Inflammatory macrophage treated with lipopolysaccharide for 1 hour (primary cell): Measurements from ENCODE around the gene KRTAP4-8.
A peak's percentile ranks its signal among the peaks of the same experiment; 100 is the strongest.
"Not testable (repeated sequence)": the region's sequence is repeated elsewhere in the genome, so short reads cannot be mapped to it uniquely, and the experiment has no call there.

ENCODE experiments used
- DNase-seq, 2 donors: peaks; one replicate each; pipeline ENCODE4 v3.0.0-alpha.2; 2020 to 2022

KRTAP4-8 gene

DNA sequence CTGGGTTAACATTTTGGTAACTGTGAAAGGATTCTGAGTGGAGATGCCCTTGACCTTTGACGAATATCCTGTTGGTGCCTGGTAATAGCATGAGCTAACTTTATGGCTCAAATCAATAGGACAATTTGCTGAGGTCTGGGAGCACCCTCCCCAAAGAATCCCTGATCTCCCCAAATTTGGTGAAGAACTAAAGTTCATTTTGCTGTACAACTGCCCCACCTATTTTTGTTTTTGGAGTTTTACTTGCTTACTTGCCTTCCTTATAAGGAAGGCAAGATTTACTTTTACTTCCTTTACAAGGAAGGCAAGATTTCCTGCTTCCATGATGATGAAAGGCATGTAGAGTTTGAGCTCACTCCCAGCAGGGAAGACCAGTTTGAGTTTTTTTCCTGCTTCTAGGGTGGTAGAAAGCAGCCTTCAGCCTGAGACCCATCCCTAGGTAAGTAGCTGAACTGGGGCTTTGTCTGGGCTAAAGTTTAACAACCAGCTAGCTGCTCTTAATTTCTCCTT is 10.1 kb upstream of the KRTAP4-8 start:
- DNase-seq: no peak

GRCh38 chr17:41105347-41105746 is 7.4 kb upstream of the KRTAP4-8 start, which contains the start of gene KRTAP4-9:
TSS of gene KRTAP4-9 (plus strand) at chr17:41105389. CDS start at chr17:41105389, 0 bp downstream.
- DNase-seq: not testable (repeated sequence)

DNA sequence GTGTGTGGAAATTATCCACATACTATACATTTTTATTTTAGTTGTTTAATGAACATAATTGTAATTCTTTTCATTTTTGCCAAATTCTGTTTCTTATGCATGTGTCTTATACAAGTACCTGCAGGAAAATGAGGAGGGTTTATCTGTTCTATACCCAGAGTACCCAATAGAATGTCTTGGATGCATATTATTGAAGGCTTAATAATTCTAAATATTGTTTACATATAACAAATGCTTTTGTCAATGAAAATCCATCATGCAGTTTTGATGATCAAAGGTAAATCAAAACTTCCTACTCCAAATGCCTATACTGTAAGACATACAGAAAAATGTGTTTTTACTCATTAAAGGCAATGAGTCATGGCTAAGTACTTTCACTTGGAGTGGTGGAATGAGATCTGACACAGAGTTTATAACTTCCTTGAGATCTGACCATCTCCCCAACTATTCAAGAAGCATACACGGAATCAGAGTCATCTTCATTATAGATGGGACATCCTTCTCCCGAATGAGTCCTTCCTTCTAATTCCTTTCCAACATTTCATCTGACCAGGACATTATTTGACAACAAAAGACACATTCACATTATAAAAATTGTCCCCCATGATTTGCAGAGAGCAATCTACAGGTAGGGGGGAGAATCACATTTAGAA is 6.6 kb upstream of the KRTAP4-8 start:
- DNase-seq: not testable (repeated sequence)

DNA sequence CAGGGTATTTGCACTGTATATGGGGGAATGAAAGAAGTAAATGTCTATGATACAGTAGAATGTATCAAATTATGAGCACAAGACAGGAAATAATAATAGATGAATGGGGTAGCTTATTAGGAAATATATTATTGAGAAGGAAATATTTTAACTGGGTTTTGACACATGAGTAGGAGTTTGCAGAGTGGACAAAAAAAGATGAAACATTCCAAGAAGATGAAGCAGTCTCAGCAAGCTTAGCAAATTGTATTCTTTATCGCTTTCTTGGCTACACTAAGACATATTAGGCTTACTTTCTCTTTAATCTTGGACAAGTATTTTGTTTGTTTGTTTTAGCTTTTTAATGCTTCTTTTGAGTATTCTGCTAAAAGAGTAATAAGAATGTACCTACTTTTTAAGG is 6.0 kb upstream of the KRTAP4-8 start:
- DNase-seq: no peak

GRCh38 chr17:41101586-41102259 is 3.8 kb upstream of the KRTAP4-8 start, which contains the start of gene KRTAP4-16:
TSS of gene KRTAP4-16 (minus strand) at chr17:41102209. CDS start at chr17:41102209, 0 bp downstream.
- DNase-seq: no peak

DNA sequence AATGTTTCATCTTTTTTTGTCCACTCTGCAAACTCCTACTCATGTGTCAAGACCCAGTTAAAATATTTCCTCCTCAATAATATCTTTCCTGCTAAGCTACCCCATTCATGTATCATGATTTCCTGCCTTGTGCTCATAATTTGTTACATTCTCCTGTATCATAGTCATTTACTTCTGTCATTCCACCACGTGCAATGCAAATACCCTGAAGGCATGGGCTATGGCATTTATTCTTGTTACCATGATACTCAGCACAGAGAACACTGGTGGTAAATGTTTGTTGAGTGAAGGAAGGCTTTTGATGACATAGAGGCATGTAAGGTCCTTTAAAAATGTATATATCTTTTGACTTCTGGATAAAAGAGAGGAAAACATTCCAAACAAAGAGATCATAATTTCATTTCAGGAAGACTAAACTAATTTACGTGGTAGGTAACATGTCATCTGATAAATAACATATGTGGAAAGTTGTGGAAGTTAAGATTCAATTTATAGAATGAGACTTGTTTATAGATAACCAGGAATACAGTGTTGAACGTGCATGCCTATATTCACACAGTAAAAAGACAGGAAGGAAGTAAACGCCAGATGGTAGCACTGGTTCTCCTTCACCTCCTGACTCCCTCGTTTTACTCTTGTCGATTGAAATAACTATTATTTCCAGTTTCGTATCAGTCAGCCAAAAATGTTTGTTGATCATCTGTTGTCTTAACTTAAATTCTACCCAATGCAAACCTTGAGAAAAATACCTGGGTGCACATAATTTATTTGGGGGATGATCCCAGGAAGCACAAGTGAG is 1.9 kb upstream of the KRTAP4-8 start:
- DNase-seq: not testable (repeated sequence)

- DNase-seq: no peak
Measured at GRCh38 chr17:41098481-41098880, 539 bp upstream of the KRTAP4-8 start.

- DNase-seq: no peak
Measured at GRCh38 chr17:41096055-41096454, 1.9 kb downstream of the KRTAP4-8 start.

DNA sequence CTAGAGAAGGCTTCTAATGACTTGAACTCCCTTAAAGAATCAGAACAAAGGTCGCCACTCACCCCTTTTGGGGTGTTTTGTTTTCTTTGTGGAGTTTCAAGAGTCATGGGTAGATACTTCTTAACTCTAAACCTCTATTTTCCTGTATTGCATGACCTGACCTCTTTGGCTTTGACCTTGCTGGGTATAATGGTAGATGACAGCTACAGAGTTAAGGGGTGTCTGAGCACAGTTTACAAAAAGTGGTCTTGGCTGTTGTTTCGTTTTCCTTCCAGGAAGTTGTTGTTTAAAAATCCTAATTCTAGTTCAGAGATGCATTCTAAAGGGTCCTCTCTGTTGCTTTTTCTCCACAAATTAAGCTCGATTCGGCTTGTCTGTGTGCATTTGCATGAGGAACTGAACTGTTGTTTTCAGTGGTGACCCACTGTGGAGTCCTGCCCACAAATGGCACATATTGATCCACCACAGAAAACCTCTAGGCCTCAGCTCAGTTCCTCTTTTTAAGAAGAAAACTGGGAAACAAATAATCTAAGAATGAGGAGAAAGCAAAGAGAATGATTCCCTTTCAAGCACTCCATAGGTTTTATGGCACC is 9.1 kb downstream of the KRTAP4-8 start:
- DNase-seq: not testable (repeated sequence)

GRCh38 chr17:41084100-41084856 is 13.7 kb downstream of the KRTAP4-8 start, which contains the start of gene KRTAP4-7:
TSS of gene KRTAP4-7 (plus strand) at chr17:41084150. CDS start at chr17:41084207, 57 bp downstream.
- not testable (repeated sequence) for DNase-seq

- DNase-seq: not testable (repeated sequence)
Measured at GRCh38 chr17:41083427-41083826, 14.5 kb downstream of the KRTAP4-8 start.

GRCh38 chr17:41082626-41083025 is 15.3 kb downstream of the KRTAP4-8 start:
- no peak for DNase-seq

DNA sequence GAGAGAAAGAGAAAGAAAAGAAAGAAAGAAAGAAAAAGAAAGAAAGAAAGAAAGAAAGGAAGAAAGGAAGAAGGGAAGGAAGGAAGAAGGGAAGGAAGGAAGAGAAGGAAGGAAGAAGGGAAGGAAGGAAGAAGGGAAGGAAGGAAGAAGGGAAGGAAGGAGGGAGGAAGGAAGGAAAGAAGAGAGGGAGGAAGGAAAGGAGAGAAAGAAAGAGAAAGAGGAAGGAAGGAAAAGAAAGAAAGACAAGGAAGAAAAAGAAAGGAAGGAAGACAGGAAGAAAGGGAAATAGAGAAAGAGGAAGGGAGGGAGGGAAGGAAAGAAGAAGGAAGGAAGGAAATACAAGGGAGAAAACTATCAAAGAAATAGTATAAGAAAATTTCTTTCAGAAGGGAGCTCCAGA is 21.2 kb downstream of the KRTAP4-8 start:
- no peak for DNase-seq

GRCh38 chr17:41073676-41074075 is 24.3 kb downstream of the KRTAP4-8 start:
- DNase-seq: no peak

GRCh38 chr17:41071606-41072360 is 26.2 kb downstream of the KRTAP4-8 start:
- DNase-seq: no peak

GRCh38 chr17:41069031-41069430 is 28.9 kb downstream of the KRTAP4-8 start:
- DNase-seq: no peak

DNA sequence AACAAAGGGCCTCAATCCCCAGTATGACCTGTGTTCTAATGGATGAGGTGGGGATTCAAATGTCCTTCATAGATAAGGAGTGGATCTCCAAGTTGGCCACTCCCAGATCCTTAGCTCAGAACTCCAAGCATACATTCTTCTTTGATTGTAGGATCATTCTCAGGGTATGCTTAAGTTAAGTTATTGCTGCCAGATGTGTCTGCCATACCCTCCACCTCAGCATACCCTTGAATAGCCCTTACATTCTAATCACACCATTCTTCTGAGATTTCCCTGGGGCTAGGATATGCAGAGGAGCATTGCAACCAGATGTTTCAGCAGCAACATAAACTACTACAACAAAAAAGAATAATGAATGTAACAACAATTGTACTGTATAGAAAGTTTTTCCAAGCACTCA is 30.7 kb downstream of the KRTAP4-8 start:
- no peak for DNase-seq

- DNase-seq: peak in 1 of 2 donors; percentile 3
Measured at GRCh38 chr17:41065829-41066624, 31.9 kb downstream of the KRTAP4-8 start, which contains the start of gene KRTAP2-4. TSS of gene KRTAP2-4 (minus strand) at chr17:41065879. CDS start at chr17:41065845, 34 bp downstream.

- not testable (repeated sequence) for DNase-seq
Measured at GRCh38 chr17:41065016-41065689, 32.8 kb downstream of the KRTAP4-8 start.
